BJ (cell line): ENCODE results near the gene DTNB. TPM values are rescaled to one million over a fixed set of nuclear protein-coding genes. Genes with fewer than 3 reads are reported as not detected.

Source experiments
- CTCF ChIA-PET: fragments of 350-600 bp; formaldehyde crosslinking; extraction: SDS; loops from one replicate; lab custom pipeline; 2021; ENCODE audit warnings: antibody characterized with exemption, inconsistent platforms; lab: Yijun Ruan, JAX
- POLR2A ChIA-PET: fragments of 300-600 bp; sonication (Branson Sonifier 250); formaldehyde crosslinking; extraction: SDS; loops from one replicate; lab custom pipeline; 2021; ENCODE audit warnings: antibody characterized with exemption; lab: Charles Lee
- DNase-seq: peaks from one replicate; pipeline ENCODE4 v3.0.0-alpha.2; 2011; ENCODE audit warnings: low read depth
- H3K27me3 ChIP-seq: 2 replicates; pipeline ENCODE4 v1.6.0; 2011; ENCODE audit warnings: low read length; ENCODE audit not compliant: control insufficient read depth, insufficient read depth
- H3K36me3 ChIP-seq: 2 replicates; pipeline ENCODE4 v1.5.1; 2011; ENCODE audit warnings: low read length; ENCODE audit not compliant: control insufficient read depth, insufficient read depth
- H3K4me3 ChIP-seq: 2 replicates; pipeline ENCODE4 v1.5.1; 2011; ENCODE audit warnings: low read depth, mild to moderate bottlenecking, control low read depth, low read length
- CTCF ChIP-seq: IDR thresholded peaks from 2 replicates; pipeline ENCODE4 v1.5.1; 2011; ENCODE audit warnings: low read depth, mild to moderate bottlenecking, control low read depth, inconsistent platforms, low read length, moderate library complexity; ENCODE audit not compliant: insufficient read depth
- polyA plus RNA-seq: library from polyadenylated mRNA; depleted of rRNA; stranded (reverse); fragments of >200 nt; gene quantifications from 2 replicates; pipeline ENCODE4 v1.2.3, GENCODE V29; 2011

The DTNB gene
- polyA plus RNA-seq, 1 experiment = 7.7 TPM

- Histone ChIP-seq H3K36me3 (no peaks in the 10 kb centered on the region), H3K27me3 (no peaks in the 10 kb centered on the region), H3K4me3 (no peak overlapping the region)
- no peak for TF ChIP-seq CTCF
- DNase-seq = no peak
- ChIA-PET CTCF (no interaction called here), POLR2A (no interaction called here)
Observed at GRCh38 chr2:25506226-25506625, 167.2 kb downstream of the DTNB start.

- TF ChIP-seq CTCF = no peak
- no peaks in the 10 kb centered on the region for H3K27me3 ChIP-seq
- POLR2A ChIA-PET = no interaction called here
- DNase-seq = no peak
- no peaks in the 10 kb centered on the region for H3K36me3 ChIP-seq
- CTCF ChIA-PET = interaction anchor here (1.4 kb wide), 1 partner anchor 21 kb away, joined by 3 read pairs; no protein-coding TSS in a partner anchor
- no peak overlapping the region for H3K4me3 ChIP-seq
Observed at GRCh38 chr2:25505622-25506021, 167.8 kb downstream of the DTNB start.

- no peaks in the 10 kb centered on the region for H3K27me3 ChIP-seq
- H3K36me3 ChIP-seq = no peaks in the 10 kb centered on the region
- no peak overlapping the region for H3K4me3 ChIP-seq
- ChIA-PET POLR2A (no interaction called here), CTCF (interaction anchor here (1.4 kb wide), 1 partner anchor 20 kb away, joined by 3 read pairs; no protein-coding TSS in a partner anchor)
- no peak for TF ChIP-seq CTCF
- DNase-seq = no peak
Observed at GRCh38 chr2:25505182-25505581, 168.2 kb downstream of the DTNB start.

GRCh38 chr2:25504266-25504665 is 169.1 kb downstream of the DTNB start:
- CTCF ChIA-PET = interaction anchor here (1.4 kb wide), 1 partner anchor 19 kb away, joined by 3 read pairs; no protein-coding TSS in a partner anchor
- POLR2A ChIA-PET = no interaction called here

GRCh38 chr2:25499157-25499556 is 174.2 kb downstream of the DTNB start:
- Histone ChIP-seq H3K36me3 (no peaks in the 10 kb centered on the region), H3K27me3 (no peaks in the 10 kb centered on the region), H3K4me3 (no peak overlapping the region)
- POLR2A ChIA-PET = no interaction called here
- DNase-seq = no peak
- CTCF ChIA-PET = no interaction called here
- TF ChIP-seq CTCF = no peak

More at GRCh38 chr2:25504266-25504665, 169.1 kb downstream of the DTNB start:
- H3K4me3 ChIP-seq = no peak overlapping the region
- no peak for DNase-seq
- TF ChIP-seq CTCF = no peak
- no peaks in the 10 kb centered on the region for H3K27me3 ChIP-seq
- H3K36me3 ChIP-seq = no peaks in the 10 kb centered on the region
